ENCODE measurements around the gene VASP. TPM values are rescaled to one million over a fixed set of nuclear protein-coding genes. Genes with fewer than 3 reads are reported as not detected.

VASP gene
- total RNA-seq, 4 donors from 2014 or later, result 81.7 to 123 (median 112) TPM

DNA sequence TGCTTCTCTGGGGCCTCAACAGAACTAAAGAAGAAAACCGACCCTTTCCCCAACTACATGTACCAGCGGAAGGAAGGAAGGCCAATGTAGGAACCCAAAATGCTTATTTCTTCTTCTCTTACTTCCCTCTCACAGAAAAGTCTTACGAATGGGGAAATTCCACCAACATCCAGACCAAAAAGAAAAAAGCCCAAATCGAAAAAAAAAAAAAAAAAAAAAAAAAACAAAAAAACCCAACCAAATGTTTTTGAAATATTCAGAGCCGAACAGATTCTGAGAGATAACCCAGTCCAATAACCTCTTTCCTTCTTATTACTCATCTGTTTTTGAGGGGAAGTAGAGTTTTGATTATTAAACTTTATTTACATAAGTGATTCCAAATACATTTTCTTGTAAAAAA, 5.2 kb upstream of the VASP start:
- Histone ChIP-seq H3K4me1 (peaks cover 0 to 36% (median 10%) of the 10 kb centered on the region in 4 donors), H3K36me3 (no peaks in the 10 kb centered on the region), H3K27me3 (no peaks in the 10 kb centered on the region), H3K4me3 (no peak overlapping the region), H3K27ac (no peak overlapping the region), H3K9me3 (peaks cover 0 to 3% (median 0%) of the 10 kb centered on the region in 4 donors)
- DNase-seq, result no peak
- TF ChIP-seq, protein P1, sequence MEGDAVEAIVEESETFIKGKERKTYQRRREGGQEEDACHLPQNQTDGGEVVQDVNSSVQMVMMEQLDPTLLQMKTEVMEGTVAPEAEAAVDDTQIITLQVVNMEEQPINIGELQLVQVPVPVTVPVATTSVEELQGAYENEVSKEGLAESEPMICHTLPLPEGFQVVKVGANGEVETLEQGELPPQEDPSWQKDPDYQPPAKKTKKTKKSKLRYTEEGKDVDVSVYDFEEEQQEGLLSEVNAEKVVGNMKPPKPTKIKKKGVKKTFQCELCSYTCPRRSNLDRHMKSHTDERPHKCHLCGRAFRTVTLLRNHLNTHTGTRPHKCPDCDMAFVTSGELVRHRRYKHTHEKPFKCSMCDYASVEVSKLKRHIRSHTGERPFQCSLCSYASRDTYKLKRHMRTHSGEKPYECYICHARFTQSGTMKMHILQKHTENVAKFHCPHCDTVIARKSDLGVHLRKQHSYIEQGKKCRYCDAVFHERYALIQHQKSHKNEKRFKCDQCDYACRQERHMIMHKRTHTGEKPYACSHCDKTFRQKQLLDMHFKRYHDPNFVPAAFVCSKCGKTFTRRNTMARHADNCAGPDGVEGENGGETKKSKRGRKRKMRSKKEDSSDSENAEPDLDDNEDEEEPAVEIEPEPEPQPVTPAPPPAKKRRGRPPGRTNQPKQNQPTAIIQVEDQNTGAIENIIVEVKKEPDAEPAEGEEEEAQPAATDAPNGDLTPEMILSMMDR (IDR thresholded peaks at IDR 0.05), result no peak
- no peak for TF ChIP-seq POLR2A (IDR thresholded peaks at IDR 0.05)

DNA sequence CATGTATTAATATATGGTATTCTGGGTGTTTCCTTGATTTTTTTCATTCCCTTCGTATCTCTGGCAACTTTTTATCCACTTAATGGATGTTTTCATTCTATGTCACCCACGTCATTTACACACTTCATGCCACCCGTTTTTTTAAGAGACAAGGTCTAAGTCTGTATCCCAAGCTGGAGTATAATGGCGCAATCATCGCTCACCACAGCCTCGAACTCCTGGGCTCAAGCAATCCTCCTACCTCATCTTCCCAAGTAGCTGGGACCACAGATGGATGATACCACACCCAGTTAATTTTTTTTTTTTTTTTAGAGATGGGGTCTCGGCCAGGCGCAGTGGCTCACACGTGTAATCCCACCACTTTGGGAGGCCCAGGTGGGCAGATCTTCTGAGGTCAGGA, 3.4 kb upstream of the VASP start:
- TF ChIP-seq POLR2A (IDR thresholded peaks at IDR 0.05), result no peak
- TF ChIP-seq, protein P1 (IDR thresholded peaks at IDR 0.05), result no peak
- Histone ChIP-seq H3K4me3 (no peak overlapping the region), H3K27ac (no peak overlapping the region), H3K36me3 (no peaks in the 10 kb centered on the region), H3K4me1 (peaks cover 0 to 20% (median 6%) of the 10 kb centered on the region in 4 donors), H3K27me3 (no peaks in the 10 kb centered on the region), H3K9me3 (peaks cover 0 to 3% (median 0%) of the 10 kb centered on the region in 4 donors)
- DNase-seq, result no peak

DNA sequence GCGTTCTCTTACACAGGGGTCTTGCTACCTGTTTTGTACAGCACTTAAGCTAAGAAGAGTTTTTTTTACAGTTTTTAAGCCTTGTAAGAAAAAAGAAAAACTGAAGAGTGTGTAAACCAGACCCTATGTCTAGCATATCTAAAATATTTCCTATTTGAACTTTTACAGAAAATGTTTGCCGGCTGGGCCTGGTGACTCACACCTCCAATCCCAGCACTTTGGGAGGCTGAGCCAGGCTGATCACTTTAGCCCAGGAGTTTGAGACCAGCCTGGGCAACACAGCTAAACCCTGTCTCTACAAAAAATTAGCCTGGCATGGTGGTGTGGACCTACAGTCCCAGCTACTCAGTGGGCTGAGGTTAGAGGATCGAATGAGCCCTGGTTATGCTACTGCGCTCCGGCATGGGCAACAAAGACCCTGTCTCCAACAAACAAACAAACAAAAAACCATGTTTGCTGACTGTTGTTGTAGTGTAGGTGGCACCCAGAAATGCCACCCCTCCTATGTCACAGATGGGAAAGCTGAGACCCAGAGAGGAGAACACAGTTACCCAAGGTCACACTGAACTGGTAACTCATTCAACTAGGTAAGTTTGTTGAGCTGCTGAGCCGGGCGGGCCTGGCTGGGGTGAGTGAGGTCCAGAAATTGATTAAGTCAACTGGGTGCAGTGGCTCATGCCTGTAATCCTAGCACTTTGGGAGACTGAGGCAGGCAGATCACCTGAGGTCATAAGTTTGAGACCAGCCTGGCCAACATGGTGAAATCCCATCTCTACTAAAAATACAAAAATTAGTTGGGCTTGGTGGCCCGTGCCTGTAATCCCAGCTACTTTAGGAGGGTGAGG, 1.9 kb upstream of the VASP start:
- TF ChIP-seq, protein P1 (IDR thresholded peaks at IDR 0.05), result no peak
- no peak for TF ChIP-seq POLR2A (IDR thresholded peaks at IDR 0.05)
- Histone ChIP-seq H3K27me3 (no peaks in the 10 kb centered on the region), H3K4me1 (peaks cover 0 to 21% (median 6%) of the 10 kb centered on the region in 4 donors), H3K36me3 (no peaks in the 10 kb centered on the region), H3K9me3 (no peaks in the 10 kb centered on the region), H3K27ac (peak overlapping the region; percentile 93 to 98 (median 98)), H3K4me3 (no peak overlapping the region)
- DNase-seq, result no peak

DNA sequence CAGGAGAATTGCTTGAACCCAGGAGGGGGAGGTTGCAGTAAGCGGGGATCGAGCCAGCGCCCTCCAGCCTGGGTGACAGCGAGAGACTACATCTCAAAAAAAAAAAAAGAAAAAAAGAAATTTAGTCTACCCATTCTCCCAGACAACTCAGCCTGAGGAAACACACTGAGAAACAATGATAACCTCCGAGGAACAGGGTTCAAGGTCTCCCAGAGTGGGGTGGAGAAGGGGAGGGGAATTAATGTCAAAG, 1.4 kb upstream of the VASP start:
- H3K27ac ChIP-seq, result peak overlapping the region; percentile 93 to 98 (median 98)

DNA sequence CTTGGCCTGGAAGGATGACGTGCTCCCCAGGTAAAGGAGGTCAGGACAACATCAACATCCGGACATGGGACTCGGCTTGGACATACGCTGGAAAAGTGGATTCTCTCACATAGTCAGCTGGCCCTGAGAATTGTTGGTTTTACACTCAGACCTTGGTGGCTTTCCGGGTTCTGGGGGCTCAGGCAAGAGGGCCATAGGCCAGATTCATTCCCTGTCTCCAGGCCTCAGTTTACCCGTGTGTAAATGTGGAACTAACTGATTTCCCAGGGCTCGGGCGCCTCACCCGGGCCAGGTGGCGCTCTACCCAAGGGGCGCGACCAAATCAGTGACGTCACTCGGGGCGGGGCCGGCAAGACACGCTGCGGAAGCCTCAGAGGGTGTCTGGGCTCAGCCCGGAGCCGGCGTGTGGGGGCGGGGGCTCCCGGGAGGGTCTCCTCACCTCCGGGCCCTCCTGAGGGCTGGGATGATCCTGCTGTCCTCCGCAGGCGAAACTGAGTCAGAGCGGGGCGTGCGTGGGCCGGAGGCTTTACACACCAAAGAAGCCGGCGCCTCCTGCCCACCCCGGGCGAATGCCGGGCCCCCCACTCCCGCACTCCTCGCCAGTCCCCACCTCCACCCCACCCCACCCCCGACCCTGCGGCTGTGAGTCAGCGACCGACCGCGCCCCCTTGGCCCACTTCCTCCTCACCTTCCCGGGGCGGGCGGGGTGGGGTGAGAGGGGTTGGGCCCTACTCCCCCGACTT, 862 bp upstream of the VASP start:
- peaks cover 0 to 31% (median 8%) of the 10 kb centered on the region in 4 donors for H3K4me1 ChIP-seq
- peak overlapping the region; percentile 84 to 100 (median 100) for H3K4me3 ChIP-seq
- no peaks in the 10 kb centered on the region for H3K9me3 ChIP-seq
- H3K27ac ChIP-seq, result peak overlapping the region; percentile 93 to 98 (median 98)
- peak; percentile 97 to 99 (median 98) for DNase-seq
- no peaks in the 10 kb centered on the region for H3K27me3 ChIP-seq
- peak; percentile 80 to 87 for TF ChIP-seq POLR2A (IDR thresholded peaks at IDR 0.05)
- TF ChIP-seq, protein P1 (IDR thresholded peaks at IDR 0.05), result peak; percentile 8 to 60 (median 44)
- no peaks in the 10 kb centered on the region for H3K36me3 ChIP-seq

More for the DNA sequence above, 1.4 kb upstream of the VASP start:
- Histone ChIP-seq H3K4me1 (peaks cover 0 to 26% (median 7%) of the 10 kb centered on the region in 4 donors), H3K4me3 (peak overlapping the region in 3 of 4 donors; percentile 84 to 100 (median 99)), H3K27me3 (no peaks in the 10 kb centered on the region), H3K36me3 (no peaks in the 10 kb centered on the region), H3K9me3 (no peaks in the 10 kb centered on the region)
- DNase-seq, result no peak
- TF ChIP-seq, protein P1 (IDR thresholded peaks at IDR 0.05), result no peak
- no peak for TF ChIP-seq POLR2A (IDR thresholded peaks at IDR 0.05)
